Esophagus mucosa (tissue), 1 donor: ENCODE data around the gene MAP3K20. TPM values are rescaled to one million over a fixed set of nuclear protein-coding genes. Genes with fewer than 3 reads are reported as not detected.
"Not testable (repeated sequence)": the region's sequence is repeated elsewhere in the genome, so short reads cannot be mapped to it uniquely, and the experiment has no call there.

ENCODE experiments used
- ATAC-seq: fragments of 200-7000 bp; cut with Tn5 transposase; one replicate; pipeline ENCODE4 v1.9.1; 2020
- total RNA-seq: library from RNA; stranded (reverse); gene quantifications from one replicate; pipeline ENCODE4 v1.2.4, GENCODE V29; 2023
- donor health status: DM: yes; HTN: yes; CAD: no.

The MAP3K20 gene
- total RNA-seq, 1 donor from 2014 or later: 21.3 TPM

- not testable (repeated sequence) for ATAC-seq
Observed at GRCh38 chr2:173163357-173163756, 87.7 kb downstream of the MAP3K20 start.

GRCh38 chr2:173164396-173164795, 88.8 kb downstream of the MAP3K20 start:
- no peak for ATAC-seq

GRCh38 chr2:173165443-173166238, 90.0 kb downstream of the MAP3K20 start:
- no peak for ATAC-seq

DNA sequence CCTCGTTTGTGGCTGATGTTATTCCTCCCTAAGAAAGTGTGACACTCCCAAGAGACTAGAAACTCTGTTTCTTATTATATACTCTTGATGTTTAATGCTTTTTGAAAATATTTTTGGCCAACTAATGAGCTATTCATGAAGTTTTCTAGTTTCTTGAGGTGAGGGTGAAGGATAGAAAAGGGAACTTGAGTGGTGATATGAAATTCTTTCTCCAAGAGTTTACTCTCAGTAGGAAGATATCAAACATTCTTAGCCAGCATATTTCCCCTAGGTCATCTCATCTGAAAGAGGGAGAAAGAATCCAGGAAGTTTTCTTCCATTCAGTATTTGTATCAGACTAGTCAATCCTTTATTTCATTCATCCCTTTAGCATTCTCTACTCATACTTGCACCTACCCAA, 95.7 kb downstream of the MAP3K20 start:
- ATAC-seq: no peak

DNA sequence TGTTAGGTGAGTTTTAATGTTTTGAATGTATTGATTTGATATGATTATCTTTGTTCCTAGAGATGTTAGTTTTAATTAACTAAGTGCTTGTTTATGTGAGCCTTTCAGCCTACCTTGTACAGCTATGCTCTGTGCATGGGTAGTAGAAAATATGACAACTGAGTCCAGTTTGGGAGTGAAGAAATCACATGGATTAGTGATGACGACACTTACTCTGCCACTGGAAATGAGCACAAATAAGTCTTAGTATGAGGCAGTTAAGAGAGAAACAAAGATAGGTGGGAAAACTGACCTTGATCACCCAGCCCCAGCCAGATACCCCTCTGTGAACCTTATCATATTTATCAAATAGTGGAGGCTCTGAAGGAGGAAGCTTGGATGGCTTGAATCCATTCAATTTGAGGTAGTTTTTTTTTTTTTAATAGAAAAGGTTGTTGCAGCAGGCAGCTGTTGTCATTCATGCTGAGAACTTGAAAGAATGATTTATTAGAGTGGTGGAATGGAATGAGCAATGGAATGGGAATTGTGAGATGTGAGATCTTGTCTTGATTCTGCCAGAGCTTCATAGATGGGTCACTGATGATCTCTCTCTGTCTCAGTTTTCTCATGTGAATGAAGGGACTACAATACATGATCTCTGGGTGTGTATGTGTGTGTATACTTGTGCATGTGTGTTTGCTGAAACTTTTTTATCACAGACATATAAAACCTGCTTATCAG, 96.4 kb downstream of the MAP3K20 start:
- ATAC-seq: no peak

DNA sequence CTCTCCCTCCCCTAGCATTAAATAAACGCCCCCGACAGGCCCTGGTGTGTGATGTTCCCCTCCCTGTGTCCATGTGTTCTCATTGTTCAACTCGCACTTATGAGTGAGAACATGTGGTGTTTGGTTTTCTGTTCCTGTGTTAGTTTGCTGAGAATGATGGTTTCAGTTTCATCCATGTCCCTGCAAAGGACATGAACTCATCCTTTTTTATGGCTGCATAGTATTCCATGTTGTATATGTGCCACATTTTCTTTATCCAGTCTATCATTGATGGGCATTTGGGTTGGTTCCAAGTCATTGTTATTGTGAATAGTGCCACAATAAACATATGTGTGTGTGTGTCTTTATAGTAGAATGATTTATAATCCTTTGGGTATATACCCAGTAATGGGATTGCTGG, 98.7 kb downstream of the MAP3K20 start:
- not testable (repeated sequence) for ATAC-seq

DNA sequence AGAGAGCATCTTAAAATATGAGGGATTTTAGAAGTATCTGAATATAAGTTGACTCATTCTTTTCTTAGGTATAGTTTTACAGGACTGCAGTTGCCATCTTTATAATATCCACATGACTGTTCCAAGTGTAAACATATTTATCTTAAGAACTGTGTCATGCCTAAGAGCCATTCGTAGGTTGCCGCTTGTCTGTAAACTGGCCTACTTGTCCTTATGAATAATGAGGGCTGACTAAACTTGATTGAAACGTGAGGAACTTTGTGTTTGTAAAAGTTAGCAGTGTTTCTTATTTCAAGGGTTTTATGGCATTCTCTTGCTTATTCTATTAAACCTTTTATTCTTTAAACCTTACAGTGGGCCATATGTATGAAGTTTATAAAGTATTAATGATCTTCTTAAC, 99.6 kb downstream of the MAP3K20 start:
- ATAC-seq: peak; percentile 52

- ATAC-seq: no peak
Observed at GRCh38 chr2:173181982-173182381, 106.3 kb downstream of the MAP3K20 start.

- ATAC-seq: peak; percentile 68
Observed at GRCh38 chr2:173184031-173185004, 108.7 kb downstream of the MAP3K20 start.

- no peak for ATAC-seq
Observed at GRCh38 chr2:173185437-173185836, 109.8 kb downstream of the MAP3K20 start.

DNA sequence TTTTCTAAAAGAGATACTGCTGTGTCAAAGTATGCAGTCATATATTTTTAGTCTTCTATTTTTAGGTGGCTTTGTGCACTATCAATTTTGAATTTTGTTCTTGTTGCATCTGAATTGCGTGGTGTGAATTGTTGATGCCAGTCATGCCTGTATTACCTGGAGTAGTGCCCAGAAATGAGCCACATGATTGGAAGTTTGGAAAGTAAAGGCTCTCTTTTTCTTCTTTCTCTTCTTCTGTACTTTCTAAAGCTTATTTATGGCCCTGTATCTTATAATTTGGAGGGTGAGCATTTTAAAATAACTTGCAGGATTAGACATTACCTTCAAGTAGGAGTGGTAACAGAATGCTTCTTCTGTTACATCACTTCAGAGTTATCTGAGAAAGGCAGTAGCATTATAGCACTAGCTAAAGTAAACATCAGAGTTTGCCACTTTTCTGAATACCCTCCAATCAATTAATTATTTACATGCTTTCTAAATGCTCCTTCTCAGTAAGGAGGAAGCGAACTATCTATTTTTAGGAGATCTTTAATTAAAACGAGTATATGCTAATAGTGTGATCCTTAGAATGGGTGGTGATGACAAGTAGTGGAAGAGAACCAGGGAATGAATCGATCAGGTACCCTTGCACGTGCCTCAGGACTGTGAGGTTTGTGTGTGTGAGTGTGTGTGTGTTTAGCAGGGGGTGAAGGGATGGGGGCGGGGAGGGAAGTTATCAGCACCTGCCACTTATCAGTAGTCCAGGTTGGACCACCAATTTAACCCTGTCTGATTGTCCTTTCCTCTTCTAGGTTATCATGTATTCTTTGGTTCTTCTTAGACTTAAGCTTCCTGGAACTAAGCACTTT, 112.5 kb downstream of the MAP3K20 start:
- ATAC-seq: no peak

- no peak for ATAC-seq
Observed at GRCh38 chr2:173191601-173192000, 116.0 kb downstream of the MAP3K20 start.

- peak; percentile 48 for ATAC-seq
Observed at GRCh38 chr2:173192071-173192470, 116.4 kb downstream of the MAP3K20 start.

DNA sequence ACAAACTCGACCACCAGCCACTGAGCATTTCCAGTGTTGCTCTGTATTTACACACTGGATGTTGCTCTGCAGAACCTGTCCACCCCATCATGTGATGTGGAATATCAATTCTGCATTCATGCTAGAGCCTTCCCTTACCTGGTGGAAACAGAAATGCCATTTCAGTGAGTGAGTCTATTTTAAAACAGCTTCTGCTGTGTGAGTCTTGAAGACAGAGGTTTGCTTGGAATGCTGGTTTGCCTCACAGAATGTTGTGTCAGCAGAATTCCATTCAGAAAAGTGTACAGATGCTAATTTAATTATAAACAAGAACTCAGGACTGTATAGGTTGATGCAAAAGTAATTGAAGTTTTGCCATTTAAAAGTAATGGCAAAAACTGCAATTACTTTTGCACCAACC, 118.3 kb downstream of the MAP3K20 start:
- no peak for ATAC-seq

DNA sequence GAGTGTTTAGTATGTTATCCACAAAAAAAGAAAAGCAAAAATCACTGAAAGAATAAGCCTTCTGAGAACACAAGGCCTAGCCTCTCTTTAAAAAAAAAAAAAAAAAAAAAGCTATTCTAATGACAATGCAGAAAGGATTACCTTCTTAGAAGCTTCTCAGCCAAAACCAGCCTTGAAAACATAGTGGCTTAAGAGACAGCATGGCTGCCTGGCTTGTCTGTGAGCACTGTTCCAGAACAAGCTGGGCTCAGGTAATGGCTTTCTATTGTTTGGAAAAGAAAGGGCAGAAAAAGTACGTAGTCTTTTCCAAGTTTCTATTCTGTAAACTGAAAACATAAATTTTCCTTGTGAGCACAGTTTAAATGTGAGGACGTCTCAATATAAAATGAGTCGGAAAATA, 119.5 kb downstream of the MAP3K20 start:
- ATAC-seq: no peak

- no peak for ATAC-seq
Observed at GRCh38 chr2:173196080-173196479, 120.4 kb downstream of the MAP3K20 start.

- ATAC-seq: no peak
Observed at GRCh38 chr2:173196638-173197037, 121.0 kb downstream of the MAP3K20 start.

- no peak for ATAC-seq
Observed at GRCh38 chr2:173198327-173198726, 122.7 kb downstream of the MAP3K20 start.

- ATAC-seq: peak; percentile 62
Observed at GRCh38 chr2:173199294-173199693, 123.6 kb downstream of the MAP3K20 start.

DNA sequence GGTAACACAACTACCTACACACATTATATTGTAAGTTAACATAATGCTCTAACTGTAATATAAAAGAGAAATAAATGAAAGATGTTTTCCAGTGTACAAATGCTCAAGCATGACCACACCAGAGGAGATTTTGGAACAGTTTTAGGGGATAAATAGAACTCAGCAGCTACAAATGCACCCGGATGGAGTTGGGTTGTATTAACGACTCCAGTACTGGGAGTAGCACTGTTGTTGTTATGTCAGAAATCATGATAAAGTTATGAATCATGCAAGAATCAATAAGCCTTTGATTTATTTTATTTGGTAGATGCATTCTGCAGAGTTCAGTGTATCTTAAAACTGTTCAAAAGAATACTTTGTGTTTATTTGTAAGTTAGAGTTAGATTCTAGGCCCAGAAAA, 126.9 kb downstream of the MAP3K20 start:
- no peak for ATAC-seq

DNA sequence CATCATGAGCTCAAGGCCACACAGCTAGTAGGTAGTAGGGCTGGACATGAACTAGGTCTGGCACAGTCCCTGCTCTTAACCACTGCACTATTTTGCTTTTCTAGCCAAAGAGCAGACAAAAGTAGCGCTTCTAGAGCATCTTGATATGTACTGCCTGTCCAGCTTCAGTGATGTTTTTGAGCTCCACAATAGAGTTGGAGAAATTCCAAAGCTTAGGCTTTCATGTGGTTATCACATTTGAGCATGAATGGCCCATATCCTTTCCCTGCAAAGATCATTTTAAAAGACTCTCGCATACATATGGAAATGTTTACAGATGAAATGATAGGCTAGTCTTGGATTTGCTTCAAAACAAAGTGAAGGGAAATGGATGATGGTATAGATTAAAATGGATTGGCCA, 128.7 kb downstream of the MAP3K20 start:
- no peak for ATAC-seq

DNA sequence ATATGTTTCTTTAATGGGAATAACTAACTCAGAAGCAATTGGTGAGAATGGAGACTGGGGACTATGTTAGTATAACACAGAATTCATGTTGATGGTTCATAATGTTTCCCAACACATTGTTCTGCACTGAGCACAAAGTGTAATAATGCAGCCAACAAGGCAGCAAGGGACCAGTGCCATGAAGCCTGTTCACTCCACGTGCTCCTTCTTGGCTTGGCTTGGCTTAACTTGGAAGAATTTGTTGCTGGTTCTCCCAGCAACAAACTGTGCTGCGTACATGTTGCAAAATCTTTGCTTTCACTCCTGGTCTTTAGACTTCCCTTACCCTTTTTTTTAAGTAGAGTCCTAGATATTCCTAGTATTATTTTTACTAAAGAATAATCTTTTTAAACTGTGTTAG, 129.7 kb downstream of the MAP3K20 start:
- no peak for ATAC-seq
